ENCODE results near the gene SH3GL3.

The SH3GL3 gene

DNA sequence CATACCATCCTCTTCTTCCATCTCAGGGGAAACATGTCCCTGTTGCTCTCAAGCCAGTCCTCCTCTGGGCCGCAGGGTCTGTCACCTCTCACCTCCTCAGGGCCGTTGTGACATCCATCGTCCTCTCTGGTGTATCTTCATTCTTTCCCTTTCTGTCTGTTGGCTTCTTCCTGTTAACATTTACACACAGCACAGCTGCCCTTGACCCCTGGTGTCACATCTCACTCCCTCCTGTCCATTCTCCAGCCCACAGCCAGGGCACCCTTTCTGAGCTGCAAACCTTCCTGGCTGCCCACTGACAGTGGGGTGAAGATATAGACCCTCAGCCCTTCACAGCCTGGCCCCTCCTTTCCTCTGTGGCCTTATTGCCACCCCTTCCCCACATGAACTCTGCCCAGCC, 127.2 kb downstream of the SH3GL3 start:
- no peaks in the 10 kb centered on the region for H3K9me3 ChIP-seq
- no peak for TF ChIP-seq CTCF (IDR thresholded peaks at IDR 0.05; ENCODE audit: low read depth, low read length)
- H3K27me3 ChIP-seq, result peaks cover 5% of the 10 kb centered on the region
- no peak for DNase-seq
- no peaks in the 10 kb centered on the region for H3K4me1 ChIP-seq
- H3K4me3 ChIP-seq (ENCODE audit: low read depth, low read length), result no peak overlapping the region
- H3K36me3 ChIP-seq, result no peaks in the 10 kb centered on the region

DNA sequence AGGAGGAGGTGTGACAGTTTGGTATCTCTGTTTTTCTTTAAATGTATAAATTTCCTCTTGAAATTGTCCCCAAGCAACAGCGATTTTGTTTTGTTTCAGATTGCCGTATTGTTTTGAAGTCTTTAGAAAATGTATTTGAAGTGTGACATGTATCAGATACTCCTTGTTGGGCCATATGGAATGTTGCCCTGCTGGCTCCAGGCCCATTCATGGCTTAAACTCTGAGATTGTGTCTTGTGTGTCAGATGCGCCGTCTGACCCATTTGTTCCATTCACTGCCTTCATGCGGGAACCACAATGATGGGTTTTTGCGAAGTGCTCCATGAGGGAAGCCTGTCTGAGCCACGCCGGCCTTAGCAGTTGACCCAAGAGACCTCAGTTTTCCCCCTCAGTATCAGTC, 131.6 kb downstream of the SH3GL3 start:
- TF ChIP-seq CTCF (IDR thresholded peaks at IDR 0.05; ENCODE audit: low read depth, low read length), result no peak
- no peaks in the 10 kb centered on the region for H3K9me3 ChIP-seq
- H3K4me3 ChIP-seq (ENCODE audit: low read depth, low read length), result no peak overlapping the region
- peaks cover 5% of the 10 kb centered on the region for H3K27me3 ChIP-seq
- H3K4me1 ChIP-seq, result no peaks in the 10 kb centered on the region
- no peaks in the 10 kb centered on the region for H3K36me3 ChIP-seq
- DNase-seq, result no peak

DNA sequence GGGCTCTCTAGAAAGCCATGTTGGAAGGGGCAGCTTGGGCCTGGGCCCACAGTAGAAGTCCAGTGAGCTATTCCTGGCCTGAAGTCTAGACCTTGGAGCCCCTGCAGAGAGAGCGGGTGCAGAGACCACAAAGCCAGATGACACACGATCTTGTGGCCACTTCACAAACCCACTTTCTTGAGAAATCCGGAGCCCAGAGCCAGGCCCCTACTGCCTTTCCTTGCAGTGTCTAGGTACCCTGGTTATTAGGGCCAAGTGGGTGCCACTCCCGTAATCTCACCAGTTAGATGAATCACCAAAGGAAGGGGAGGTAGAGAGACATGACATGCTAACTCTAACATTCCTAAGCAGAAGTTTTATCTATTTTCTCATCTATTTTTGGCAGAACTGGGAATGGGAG, 134.2 kb downstream of the SH3GL3 start:
- Histone ChIP-seq H3K4me3 (ENCODE audit: low read depth, low read length) (no peak overlapping the region), H3K4me1 (no peaks in the 10 kb centered on the region), H3K36me3 (no peaks in the 10 kb centered on the region), H3K27me3 (no peaks in the 10 kb centered on the region), H3K9me3 (no peaks in the 10 kb centered on the region)
- no peak for TF ChIP-seq CTCF (IDR thresholded peaks at IDR 0.05; ENCODE audit: low read depth, low read length)
- no peak for DNase-seq

DNA sequence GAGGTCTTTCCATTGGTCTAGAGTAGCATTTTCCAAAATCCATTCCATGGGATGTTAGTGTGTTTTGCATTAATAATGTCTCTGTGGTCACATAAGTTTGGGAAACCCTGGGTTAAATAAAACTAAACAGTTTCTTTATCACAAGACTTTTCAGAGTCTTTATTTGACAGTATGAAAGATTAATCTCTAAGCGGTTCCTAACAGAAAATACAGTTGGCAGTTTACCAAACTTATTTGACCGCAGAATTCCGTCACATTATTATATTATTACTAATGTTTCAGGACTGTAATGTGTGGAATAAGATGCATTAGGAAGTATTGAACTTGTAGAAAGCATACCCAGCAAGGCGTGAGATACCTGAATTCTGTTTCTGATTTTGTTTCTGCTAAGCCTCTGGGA, 135.2 kb downstream of the SH3GL3 start:
- TF ChIP-seq CTCF (IDR thresholded peaks at IDR 0.05; ENCODE audit: low read depth, low read length), result no peak
- no peaks in the 10 kb centered on the region for H3K27me3 ChIP-seq
- no peaks in the 10 kb centered on the region for H3K9me3 ChIP-seq
- DNase-seq, result no peak
- no peaks in the 10 kb centered on the region for H3K36me3 ChIP-seq
- no peaks in the 10 kb centered on the region for H3K4me1 ChIP-seq
- H3K4me3 ChIP-seq (ENCODE audit: low read depth, low read length), result no peak overlapping the region

DNA sequence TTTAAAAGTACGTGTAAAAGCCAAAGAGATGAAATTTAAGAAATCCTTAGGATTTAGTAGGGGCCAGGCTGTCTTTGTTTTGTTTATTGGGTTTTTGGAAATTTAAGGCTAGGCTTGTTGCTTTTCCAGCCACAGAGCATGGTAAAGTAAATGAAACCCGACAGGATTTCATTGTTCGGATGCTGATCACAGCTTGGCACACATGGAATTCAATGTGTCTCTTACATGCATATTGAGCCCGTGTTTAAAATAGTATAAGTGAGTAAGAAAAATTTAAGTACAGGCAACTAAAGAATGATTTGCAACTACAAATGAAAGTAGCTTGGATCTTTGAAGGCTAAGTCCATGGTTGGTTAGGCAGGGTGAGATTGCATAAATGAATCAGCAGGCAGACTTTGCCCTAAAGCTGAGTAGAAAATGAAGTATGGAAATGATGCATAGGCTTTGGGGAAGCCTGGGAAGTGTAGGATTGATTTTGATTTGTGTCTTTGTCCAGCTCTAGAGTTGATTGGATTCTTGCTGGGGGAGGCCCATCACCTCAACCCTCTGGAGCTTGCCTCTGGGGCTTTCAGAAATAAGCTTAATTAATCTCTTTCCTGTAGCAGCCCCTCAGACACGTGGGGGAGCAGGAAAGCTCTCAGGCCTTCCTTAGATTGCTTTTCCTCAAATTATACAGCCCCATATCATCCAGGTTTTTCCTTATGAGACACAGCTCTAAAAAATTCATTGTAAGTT, 138.6 kb downstream of the SH3GL3 start:
- H3K36me3 ChIP-seq, result no peaks in the 10 kb centered on the region
- no peaks in the 10 kb centered on the region for H3K27me3 ChIP-seq
- H3K9me3 ChIP-seq, result no peaks in the 10 kb centered on the region
- no peaks in the 10 kb centered on the region for H3K4me1 ChIP-seq
- no peak overlapping the region for H3K4me3 ChIP-seq (ENCODE audit: low read depth, low read length)
- no peak for TF ChIP-seq CTCF (IDR thresholded peaks at IDR 0.05; ENCODE audit: low read depth, low read length)
- DNase-seq, result no peak

DNA sequence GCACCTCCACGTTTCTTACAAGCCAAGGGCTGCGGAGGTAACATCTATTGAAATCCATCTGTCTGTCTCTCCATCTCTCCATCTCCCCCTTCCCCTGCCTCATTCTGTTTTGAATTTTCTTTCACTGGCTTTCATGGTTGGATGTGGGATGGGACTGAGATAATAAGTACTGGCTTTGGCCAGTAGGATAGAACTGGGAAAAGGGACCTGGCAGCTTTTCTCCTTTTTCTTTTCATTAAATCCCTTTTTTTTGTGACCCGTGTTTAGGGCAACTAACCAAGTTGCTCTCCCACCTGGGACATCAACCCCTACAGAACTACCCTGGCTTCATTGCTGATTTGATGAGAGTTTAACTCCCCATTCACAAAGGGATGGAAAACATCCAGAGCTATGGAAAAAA, 139.9 kb downstream of the SH3GL3 start:
- no peak overlapping the region for H3K4me3 ChIP-seq (ENCODE audit: low read depth, low read length)
- H3K9me3 ChIP-seq, result no peaks in the 10 kb centered on the region
- no peaks in the 10 kb centered on the region for H3K36me3 ChIP-seq
- H3K4me1 ChIP-seq, result no peaks in the 10 kb centered on the region
- H3K27me3 ChIP-seq, result no peaks in the 10 kb centered on the region
- DNase-seq, result no peak
- no peak for TF ChIP-seq CTCF (IDR thresholded peaks at IDR 0.05; ENCODE audit: low read depth, low read length)
